ENCODE measurements around the gene CDC42SE2. TPM values are rescaled to one million over a fixed set of nuclear protein-coding genes. Genes with fewer than 3 reads are reported as not detected.
"Not testable (repeated sequence)": the region's sequence is repeated elsewhere in the genome, so short reads cannot be mapped to it uniquely, and the experiment has no call there.

CDC42SE2 gene
- total RNA-seq, 6 donors from 2014 or later, result 13.6 to 92.1 (median 36.5) TPM

DNA sequence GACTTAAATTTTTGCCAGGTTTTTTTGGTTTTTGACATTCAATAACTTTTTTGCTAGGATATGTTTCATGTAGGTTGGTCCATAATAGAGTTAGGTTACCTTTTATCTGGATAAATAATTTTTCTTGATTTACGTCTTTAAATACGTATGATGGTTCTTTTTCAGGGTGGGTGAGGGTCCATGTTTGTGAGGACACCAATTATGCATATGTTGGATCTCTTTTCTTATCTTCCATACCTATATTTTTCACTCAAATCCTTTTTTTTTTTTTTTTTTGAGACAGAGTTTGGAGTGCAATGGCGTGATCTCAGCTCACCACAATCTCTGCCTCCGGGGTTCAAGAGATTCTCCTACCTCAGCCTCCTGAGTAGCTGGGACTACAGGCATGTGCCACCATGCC, 17.3 kb upstream of the CDC42SE2 start:
- peaks cover 0 to 2% (median under 1%) of the 10 kb centered on the region in 4 donors for H3K4me1 ChIP-seq
- H3K4me3 ChIP-seq, result no peak overlapping the region
- 96 to 97% methylated on average over 4 of the region's 4 CpGs for WGBS, 2 donors
- no peaks in the 10 kb centered on the region for H3K27me3 ChIP-seq
- ATAC-seq (ENCODE audit: low FRiP score in 2 of 2) (no peak), DNase-seq (no peak)
- no peak overlapping the region for H3K27ac ChIP-seq
- peaks cover 0 to 12% (median 4%) of the 10 kb centered on the region in 4 donors for H3K9me3 ChIP-seq
- TF ChIP-seq EP300 (IDR thresholded peaks at IDR 0.05), result no peak
- no peak for TF ChIP-seq POLR2A (IDR thresholded peaks at IDR 0.05)
- TF ChIP-seq, protein P1, sequence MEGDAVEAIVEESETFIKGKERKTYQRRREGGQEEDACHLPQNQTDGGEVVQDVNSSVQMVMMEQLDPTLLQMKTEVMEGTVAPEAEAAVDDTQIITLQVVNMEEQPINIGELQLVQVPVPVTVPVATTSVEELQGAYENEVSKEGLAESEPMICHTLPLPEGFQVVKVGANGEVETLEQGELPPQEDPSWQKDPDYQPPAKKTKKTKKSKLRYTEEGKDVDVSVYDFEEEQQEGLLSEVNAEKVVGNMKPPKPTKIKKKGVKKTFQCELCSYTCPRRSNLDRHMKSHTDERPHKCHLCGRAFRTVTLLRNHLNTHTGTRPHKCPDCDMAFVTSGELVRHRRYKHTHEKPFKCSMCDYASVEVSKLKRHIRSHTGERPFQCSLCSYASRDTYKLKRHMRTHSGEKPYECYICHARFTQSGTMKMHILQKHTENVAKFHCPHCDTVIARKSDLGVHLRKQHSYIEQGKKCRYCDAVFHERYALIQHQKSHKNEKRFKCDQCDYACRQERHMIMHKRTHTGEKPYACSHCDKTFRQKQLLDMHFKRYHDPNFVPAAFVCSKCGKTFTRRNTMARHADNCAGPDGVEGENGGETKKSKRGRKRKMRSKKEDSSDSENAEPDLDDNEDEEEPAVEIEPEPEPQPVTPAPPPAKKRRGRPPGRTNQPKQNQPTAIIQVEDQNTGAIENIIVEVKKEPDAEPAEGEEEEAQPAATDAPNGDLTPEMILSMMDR (IDR thresholded peaks at IDR 0.05), result no peak
- no peak for TF ChIP-seq POLR2AphosphoS5 (IDR thresholded peaks at IDR 0.05)
- H3K36me3 ChIP-seq, result no peaks in the 10 kb centered on the region

DNA sequence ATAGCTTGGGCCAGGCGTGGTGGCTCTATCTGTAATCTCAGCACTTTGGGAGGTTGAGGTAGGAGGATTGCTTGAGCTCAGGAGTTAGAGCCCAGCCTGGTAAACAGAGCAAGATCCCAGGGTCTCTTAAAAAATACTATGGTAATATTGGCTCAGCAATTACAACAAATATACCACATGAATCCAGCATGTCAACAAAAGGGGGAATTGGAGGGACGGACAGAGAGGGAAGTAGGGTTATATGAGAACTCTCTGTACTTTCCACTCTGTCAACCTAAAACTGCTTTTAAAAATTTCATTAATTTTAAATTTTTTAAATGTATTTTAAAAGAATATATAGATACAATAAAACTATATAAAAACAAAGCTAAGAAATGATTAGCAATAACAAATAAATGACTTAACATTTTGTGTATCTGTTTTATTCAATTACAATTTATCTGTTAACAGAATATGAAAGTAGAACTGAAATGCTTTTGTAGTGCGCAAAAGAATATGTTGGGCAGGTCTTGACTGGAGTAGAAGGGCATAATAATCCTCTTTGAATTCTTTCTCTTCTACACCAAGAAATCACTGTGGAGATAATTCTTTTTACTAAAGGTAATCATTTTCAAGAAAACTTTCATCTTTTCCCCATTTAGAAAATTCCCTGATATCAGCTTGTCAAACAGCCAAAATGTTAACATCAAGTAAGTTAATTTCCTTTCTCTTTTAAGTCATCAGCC, 12.9 kb upstream of the CDC42SE2 start:
- TF ChIP-seq, protein P1 (IDR thresholded peaks at IDR 0.05), result no peak
- no peak for TF ChIP-seq EP300 (IDR thresholded peaks at IDR 0.05)
- TF ChIP-seq POLR2AphosphoS5 (IDR thresholded peaks at IDR 0.05), result no peak
- TF ChIP-seq POLR2A (IDR thresholded peaks at IDR 0.05), result no peak
- peaks cover 0 to 10% (median 4%) of the 10 kb centered on the region in 4 donors for H3K9me3 ChIP-seq
- H3K4me1 ChIP-seq, result peaks cover 0 to 22% (median 13%) of the 10 kb centered on the region in 4 donors
- no peaks in the 10 kb centered on the region for H3K36me3 ChIP-seq
- DNase-seq, result no peak
- H3K27me3 ChIP-seq, result no peaks in the 10 kb centered on the region
- peak overlapping the region in 2 of 4 donors; percentile 80 to 86 for H3K27ac ChIP-seq
- 68 to 76% methylated on average over 3 of the region's 3 CpGs for WGBS, 2 donors
- no peak overlapping the region for H3K4me3 ChIP-seq
- ATAC-seq (ENCODE audit: low FRiP score in 2 of 2), result no peak

DNA sequence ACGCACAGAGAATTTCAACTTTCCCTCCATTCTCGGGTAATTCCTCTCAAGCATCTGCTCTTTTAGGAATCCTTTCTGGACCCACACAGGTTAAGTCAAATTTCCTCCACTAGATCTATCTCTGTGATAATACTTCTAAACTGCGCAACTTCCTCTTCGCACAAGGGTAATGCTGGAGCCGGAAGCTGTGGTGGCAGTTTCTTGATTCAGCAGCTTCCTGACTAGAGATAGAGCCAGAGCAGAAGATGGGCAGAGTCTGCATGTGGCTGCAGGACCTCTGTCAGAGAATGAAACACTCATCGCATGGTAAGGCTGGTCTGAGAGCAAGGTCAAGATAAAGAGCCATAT, 11.1 kb upstream of the CDC42SE2 start:
- peaks cover 0 to 25% (median 15%) of the 10 kb centered on the region in 4 donors for H3K4me1 ChIP-seq
- peak in 1 of 4 donors; percentile 70 for TF ChIP-seq POLR2A (IDR thresholded peaks at IDR 0.05)
- peak in 1 of 2 donors; percentile 66 for TF ChIP-seq POLR2AphosphoS5 (IDR thresholded peaks at IDR 0.05)
- TF ChIP-seq, protein P1 (IDR thresholded peaks at IDR 0.05), result no peak
- peak in 1 of 4 donors; percentile 12 for TF ChIP-seq EP300 (IDR thresholded peaks at IDR 0.05)
- H3K9me3 ChIP-seq, result no peaks in the 10 kb centered on the region
- ATAC-seq (ENCODE audit: low FRiP score in 2 of 2) (peak; percentile 90 to 91), DNase-seq (peak in 1 of 2 donors; percentile 85)
- H3K4me3 ChIP-seq, result peak overlapping the region in 2 of 4 donors; percentile 25 to 26
- WGBS, 2 donors, result 39 to 53% methylated on average over 6 of the region's 6 CpGs
- no peaks in the 10 kb centered on the region for H3K27me3 ChIP-seq
- H3K36me3 ChIP-seq, result no peaks in the 10 kb centered on the region
- H3K27ac ChIP-seq, result peak overlapping the region; percentile 70 to 86 (median 78)

DNA sequence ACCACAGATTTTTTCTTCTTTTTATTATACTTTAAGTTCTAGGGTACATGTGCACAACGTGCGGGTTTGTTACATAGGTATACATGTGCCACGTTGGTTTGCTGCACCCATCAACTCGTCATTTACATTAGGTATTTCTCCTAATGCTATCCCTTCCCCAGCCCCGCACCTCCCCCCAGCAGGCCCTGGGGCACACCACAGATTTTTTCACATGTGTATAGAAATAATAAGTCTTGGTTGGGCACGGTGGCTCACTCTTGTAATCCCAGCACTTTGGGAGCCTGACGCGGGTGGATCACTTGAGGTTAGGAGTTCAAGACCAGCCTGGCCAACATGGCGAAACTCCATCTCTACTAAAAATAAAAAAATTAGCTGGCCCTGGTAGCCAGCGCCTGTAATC, 9.8 kb upstream of the CDC42SE2 start:
- WGBS, 2 donors, result 83% methylated on average over 10 of the region's 10 CpGs

DNA sequence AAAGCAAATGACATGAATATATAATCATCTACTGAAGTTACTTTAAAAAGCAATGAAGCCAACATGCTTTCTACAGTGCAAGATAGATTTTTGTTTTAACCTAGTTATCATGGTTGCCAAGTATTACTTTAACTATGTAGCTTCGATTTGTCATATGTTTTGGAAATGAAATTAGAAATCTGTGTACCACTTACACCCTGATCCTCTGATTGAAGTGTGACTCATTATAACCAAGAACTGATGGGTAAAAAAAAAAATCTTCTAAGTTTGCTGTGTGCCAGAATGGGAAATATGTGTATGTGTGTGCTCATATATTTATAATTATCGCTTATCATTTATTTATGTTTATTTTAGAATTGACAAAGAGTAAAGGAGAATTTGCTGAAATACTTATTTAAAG, 9.1 kb upstream of the CDC42SE2 start:
- WGBS, 2 donors, result 78 to 88% methylated on average over 2 of the region's 2 CpGs
- DNase-seq, result no peak
- Histone ChIP-seq H3K9me3 (no peaks in the 10 kb centered on the region), H3K27ac (no peak overlapping the region), H3K36me3 (no peaks in the 10 kb centered on the region), H3K27me3 (no peaks in the 10 kb centered on the region), H3K4me3 (no peak overlapping the region), H3K4me1 (peaks cover 0 to 33% (median 15%) of the 10 kb centered on the region in 4 donors)
- TF ChIP-seq EP300 (IDR thresholded peaks at IDR 0.05) (no peak), POLR2AphosphoS5 (IDR thresholded peaks at IDR 0.05) (no peak), POLR2A (IDR thresholded peaks at IDR 0.05) (no peak)
- TF ChIP-seq, protein P1 (IDR thresholded peaks at IDR 0.05), result no peak
- ATAC-seq (ENCODE audit: low FRiP score in 2 of 2), result no peak

More for the DNA sequence above, 9.8 kb upstream of the CDC42SE2 start:
- Histone ChIP-seq H3K27ac (peak overlapping the region in 3 of 4 donors; percentile 77 to 86 (median 80)), H3K4me1 (peaks cover 0 to 33% (median 15%) of the 10 kb centered on the region in 4 donors), H3K4me3 (peak overlapping the region in 1 of 4 donors; percentile 26)
- DNase-seq; H3K27me3 ChIP-seq; H3K36me3 ChIP-seq; ATAC-seq (ENCODE audit: low FRiP score in 2 of 2); H3K9me3 ChIP-seq: not testable (repeated sequence)
